HL-60 (cell line): ENCODE data around the gene SAP130.

Source experiments
- SPI1 ChIP-seq: IDR thresholded peaks from 2 replicates; pipeline ENCODE4 v1.6.1; 2012; ENCODE audit warnings: low read depth, mild to moderate bottlenecking, borderline replicate concordance
- TF ChIP-seq, protein P1 (sequence below): IDR thresholded peaks from one replicate; pipeline ENCODE4 v1.5.1; 2011; ENCODE audit warnings: low read length, control low read depth, inconsistent platforms; ENCODE audit not compliant: insufficient read depth
- TF ChIP-seq, protein P2 (sequence below): IDR thresholded peaks from 2 replicates; pipeline ENCODE4 v1.6.1; 2012; ENCODE audit warnings: low read depth; ENCODE audit not compliant: insufficient replicate concordance

DNA sequence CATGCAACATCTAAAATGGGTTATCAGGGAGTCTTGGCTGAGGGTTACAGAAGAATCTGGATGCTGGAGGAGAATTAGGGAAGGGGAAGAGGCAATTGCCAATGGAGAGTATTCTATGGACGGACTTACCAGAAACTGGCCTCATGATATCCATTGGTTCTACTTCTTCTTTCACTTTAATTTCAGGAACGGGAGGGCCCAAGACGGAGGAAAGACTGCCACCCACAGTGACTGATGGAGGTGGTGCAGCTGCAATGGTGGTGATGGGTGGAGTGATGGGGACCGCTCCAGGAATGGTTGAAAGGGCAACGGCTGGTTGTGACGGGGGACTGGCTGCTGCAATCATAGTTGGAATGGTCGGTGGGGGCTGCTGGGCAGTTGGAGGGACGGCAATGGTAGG is 73.0 kb downstream of the SAP130 start:
- TF ChIP-seq, protein P1, sequence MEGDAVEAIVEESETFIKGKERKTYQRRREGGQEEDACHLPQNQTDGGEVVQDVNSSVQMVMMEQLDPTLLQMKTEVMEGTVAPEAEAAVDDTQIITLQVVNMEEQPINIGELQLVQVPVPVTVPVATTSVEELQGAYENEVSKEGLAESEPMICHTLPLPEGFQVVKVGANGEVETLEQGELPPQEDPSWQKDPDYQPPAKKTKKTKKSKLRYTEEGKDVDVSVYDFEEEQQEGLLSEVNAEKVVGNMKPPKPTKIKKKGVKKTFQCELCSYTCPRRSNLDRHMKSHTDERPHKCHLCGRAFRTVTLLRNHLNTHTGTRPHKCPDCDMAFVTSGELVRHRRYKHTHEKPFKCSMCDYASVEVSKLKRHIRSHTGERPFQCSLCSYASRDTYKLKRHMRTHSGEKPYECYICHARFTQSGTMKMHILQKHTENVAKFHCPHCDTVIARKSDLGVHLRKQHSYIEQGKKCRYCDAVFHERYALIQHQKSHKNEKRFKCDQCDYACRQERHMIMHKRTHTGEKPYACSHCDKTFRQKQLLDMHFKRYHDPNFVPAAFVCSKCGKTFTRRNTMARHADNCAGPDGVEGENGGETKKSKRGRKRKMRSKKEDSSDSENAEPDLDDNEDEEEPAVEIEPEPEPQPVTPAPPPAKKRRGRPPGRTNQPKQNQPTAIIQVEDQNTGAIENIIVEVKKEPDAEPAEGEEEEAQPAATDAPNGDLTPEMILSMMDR = no peak
- TF ChIP-seq SPI1 = no peak
- TF ChIP-seq, protein P2, sequence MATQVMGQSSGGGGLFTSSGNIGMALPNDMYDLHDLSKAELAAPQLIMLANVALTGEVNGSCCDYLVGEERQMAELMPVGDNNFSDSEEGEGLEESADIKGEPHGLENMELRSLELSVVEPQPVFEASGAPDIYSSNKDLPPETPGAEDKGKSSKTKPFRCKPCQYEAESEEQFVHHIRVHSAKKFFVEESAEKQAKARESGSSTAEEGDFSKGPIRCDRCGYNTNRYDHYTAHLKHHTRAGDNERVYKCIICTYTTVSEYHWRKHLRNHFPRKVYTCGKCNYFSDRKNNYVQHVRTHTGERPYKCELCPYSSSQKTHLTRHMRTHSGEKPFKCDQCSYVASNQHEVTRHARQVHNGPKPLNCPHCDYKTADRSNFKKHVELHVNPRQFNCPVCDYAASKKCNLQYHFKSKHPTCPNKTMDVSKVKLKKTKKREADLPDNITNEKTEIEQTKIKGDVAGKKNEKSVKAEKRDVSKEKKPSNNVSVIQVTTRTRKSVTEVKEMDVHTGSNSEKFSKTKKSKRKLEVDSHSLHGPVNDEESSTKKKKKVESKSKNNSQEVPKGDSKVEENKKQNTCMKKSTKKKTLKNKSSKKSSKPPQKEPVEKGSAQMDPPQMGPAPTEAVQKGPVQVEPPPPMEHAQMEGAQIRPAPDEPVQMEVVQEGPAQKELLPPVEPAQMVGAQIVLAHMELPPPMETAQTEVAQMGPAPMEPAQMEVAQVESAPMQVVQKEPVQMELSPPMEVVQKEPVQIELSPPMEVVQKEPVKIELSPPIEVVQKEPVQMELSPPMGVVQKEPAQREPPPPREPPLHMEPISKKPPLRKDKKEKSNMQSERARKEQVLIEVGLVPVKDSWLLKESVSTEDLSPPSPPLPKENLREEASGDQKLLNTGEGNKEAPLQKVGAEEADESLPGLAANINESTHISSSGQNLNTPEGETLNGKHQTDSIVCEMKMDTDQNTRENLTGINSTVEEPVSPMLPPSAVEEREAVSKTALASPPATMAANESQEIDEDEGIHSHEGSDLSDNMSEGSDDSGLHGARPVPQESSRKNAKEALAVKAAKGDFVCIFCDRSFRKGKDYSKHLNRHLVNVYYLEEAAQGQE = no peak
